Islet precursor cell (in vitro differentiated cells): Measurements from ENCODE around the gene MOV10L1.
"Not testable (repeated sequence)": the region's sequence is repeated elsewhere in the genome, so short reads cannot be mapped to it uniquely, and the experiment has no call there.

Experiments
- DNase-seq: peaks from one replicate; pipeline ENCODE4 v3.0.0-alpha.2; 2018

Gene MOV10L1

DNA sequence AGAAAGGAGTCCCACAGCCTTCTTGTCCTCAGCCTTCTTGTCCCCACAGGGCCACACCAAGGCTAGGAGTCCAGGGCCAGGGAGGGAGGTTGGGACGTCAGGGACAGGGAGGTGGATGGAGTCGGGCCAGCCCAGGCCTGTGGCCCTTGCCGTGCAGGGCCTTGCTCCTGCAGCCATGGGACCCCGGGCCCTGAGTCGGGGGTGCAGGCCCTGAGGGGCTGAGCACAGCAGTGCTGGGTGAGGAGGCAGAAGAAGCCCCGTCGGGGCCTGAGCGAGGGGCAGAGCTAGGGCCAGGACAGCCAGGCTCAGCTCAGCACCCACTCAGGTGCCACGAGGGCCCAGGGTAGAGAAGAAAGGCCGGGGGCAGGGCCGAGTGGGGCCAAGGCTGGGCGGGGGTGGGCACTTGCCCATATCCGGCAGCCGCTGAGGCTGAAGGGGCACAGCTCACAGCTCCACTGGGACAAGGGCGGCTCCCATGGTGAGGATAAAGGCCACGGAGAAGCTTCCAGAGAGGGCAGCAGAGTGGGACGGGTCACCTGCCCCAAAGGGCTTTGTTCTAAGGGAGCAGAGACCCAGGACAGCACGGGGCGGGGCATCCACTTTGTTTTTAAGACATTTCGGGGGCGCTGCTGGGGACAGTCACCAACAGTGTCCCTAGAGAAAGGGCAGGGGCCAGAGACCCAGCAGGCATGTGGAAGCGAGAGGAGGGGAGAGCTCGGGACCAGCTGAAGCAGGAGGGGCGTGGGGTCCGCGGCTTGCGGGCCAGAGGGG lies 8.2 kb upstream of the MOV10L1 start:
- peak; percentile 50 for DNase-seq

DNA sequence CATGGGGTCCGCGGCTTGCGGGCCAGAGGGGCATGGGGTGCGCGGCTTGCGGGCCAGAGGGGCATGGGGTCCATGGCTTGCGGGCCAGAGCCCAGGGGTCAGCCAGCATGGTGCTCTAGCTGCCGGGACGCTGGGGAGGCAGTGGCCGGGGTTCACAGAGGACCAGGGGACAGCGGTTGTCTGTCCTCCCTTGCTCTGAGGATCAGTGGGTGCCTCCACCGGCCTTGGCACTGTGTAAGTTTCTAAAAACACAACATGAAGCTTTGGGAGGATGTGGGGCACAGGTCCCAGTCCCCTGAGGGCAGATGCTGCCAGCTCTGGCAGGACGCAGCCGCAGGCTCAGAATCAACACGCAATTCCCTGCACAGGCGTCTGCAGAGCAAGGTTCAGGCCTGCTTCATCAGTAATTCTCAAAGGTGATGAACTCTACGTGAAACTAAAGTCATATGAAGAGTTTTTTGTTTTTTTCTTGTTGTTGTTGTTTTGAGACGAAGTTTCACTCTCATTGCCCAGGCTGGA lies 7.5 kb upstream of the MOV10L1 start:
- DNase-seq, result no peak

DNA sequence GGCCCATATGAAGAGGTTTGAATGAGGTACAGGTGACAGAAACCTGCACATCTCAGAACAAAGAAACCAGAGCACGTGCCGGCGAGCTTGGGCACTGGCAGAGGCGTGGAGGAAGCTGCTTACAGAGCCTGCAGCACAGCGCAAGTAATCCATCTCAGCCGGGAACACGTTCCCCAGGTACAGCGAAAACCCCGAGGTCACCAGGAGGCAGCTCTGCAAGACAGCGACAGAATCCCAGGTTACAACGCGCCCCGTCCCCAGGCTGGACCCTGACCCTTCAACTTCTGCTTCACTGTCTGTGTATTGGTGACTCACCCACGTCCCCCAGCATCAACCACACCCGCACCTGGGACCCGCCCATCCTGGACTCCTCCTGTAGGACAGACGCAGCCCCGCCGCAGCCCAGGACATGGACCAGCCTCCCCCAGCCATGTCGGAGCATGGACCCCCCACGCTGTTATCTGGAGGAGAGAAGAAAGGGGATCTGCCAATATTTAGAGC lies 6.8 kb upstream of the MOV10L1 start:
- peak; percentile 74 for DNase-seq

- DNase-seq, result peak; percentile 59
Observed at GRCh38 chr22:50083462-50084079, 6.2 kb upstream of the MOV10L1 start.

GRCh38 chr22:50084080-50084477 lies 5.7 kb upstream of the MOV10L1 start:
- DNase-seq, result no peak

- no peak for DNase-seq
Observed at GRCh38 chr22:50084614-50085021, 5.2 kb upstream of the MOV10L1 start.

DNA sequence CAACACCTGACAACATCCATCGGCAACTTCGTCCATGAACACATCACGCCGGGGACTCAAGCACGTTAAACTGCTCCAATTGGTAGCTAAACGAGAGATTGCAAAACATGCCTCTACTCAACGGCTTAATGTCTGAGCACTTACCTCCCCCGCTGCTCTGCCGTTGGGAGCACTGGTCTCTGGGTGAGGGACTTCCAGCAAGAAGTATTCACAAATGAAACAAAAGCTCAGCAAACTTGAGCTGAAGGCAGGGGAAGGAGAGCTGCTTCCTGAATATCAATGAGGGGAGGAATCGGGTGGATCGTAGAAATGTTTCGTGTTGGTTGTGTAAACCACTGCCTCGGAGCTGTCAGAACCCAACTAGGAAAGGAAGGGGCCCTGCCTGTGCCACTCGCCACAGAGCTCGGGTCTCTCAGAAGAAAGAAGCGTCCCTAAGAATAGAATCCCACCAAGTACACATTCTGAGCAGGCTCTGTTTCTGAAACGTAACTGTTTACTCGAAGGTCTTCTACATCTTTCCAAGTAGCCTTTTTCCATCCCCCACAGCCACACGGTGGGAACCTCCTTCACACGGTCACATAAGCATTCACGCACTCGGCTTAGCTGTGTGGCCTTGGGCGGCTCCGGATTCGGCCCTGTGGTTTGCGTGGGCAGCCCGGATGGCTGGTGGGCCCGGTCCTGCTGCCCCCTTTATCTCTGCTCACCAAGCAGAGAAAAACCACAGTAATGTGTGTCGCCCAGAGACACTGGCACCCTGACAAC lies 4.4 kb upstream of the MOV10L1 start, which contains the start of gene MLC1:
TSS of gene MLC1 (minus strand) at position 216 of the 762 bp plus-strand sequence. CDS start 524 bp downstream, outside the sequence.
- DNase-seq, result no peak

GRCh38 chr22:50086526-50086925 lies 3.3 kb upstream of the MOV10L1 start:
- no peak for DNase-seq

- not testable (repeated sequence) for DNase-seq
Observed at GRCh38 chr22:50086975-50087374, 2.8 kb upstream of the MOV10L1 start.

DNA sequence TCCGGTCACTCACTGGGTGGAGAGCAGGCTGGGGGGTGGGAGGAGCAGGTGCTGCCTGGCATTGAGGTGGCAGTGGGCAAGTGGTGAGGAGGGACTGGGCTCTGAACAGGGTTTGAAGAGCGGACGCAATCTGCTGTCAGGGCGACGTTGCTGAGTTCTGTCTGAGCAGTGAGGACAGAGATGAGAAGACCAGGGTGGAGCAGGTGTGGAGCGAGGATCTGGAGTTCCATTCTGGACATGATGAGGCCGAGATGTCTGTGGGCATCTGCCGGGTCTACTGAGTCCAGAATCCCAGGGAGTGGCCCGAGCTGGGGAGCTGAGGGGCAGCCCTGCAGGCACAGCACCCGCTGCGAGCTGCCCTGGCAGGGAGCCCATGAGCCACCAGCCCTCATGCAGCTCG lies 2.2 kb upstream of the MOV10L1 start:
- no peak for DNase-seq

DNA sequence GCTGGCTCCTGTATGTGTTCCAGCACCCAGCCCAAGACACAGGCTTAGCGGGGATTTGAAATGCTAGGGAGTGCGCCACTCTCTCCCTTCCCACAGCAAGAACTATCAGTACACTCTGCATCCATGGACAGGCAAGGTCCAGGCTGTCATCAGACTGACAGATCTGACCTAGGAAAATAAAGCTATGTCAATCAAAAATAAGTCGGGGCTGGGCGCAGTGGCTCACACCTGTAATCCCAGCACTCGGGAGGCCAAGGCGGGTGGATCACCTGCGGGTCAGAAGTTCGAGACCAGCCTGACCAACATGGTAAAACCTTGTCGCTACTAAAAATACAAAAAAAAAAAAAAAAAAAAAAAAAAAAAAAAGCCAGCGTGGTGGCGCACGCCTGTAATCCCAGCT lies 1.7 kb upstream of the MOV10L1 start:
- DNase-seq, result no peak

DNA sequence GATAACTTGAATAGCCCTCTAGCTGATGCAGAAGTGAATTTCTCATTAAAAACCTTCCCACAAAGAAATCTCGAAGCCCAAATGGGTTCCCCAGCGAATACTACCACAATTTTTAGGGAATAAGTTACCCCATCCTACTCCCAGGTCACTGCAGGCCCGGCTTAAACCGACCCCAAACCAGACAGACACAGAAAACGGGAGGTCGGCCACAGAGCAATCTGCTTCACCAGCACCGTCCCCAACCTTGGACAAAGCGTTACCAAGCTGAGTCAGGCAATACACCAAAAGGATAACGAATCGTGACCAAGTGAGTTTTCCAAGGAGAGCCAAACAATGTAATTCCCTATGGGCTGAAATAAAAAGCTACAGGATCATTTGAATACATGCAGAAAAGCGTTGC lies 575 bp upstream of the MOV10L1 start:
- DNase-seq, result no peak

DNA sequence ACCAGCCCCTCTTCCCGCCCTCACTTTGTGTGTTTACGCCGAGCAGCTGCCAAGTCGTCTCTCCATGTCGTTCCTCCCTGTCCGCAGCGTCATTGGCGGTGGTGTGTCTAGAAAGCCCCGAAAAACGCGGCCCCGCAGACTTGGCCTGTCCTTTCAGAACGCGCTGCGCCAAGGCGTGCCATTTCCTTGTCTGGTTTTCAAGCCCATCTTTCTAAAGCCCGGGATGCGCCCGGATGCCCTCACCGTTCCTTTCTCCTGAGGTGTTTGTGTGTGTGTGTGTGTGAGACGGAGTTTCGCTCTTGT lies 557 bp downstream of the MOV10L1 start:
- no peak for DNase-seq

DNA sequence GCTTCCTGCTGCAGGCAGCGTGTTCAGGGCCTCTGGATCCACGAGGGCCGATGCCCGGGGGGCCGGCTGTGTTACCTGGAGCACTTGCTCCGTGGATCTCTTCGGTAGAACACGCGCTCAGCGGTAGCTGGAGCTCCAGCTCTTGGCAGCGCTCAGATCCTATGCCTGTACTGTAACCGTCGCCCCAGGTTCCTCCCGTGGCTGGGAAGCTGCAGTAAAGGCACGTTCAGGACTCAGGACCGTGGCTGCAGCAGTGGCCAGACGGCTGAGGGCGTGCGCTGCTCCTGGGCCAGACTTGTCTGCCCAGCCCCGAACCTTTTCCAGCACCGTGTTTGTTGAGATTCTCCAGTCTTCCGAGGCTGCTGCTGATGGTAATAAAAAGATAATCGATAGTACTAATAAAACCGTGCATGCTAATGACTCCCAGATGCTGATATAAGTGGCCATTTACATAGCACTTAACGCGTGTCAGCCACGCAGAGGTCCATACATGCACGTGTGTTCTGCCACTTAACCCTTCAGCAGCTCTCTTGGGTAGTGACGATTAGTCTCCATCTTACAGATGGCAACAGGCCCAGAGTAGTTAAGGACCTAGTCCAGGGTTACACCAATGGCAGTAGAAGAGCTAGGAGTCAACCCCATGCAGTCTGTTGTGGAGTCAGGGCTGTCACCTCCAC lies 1.4 kb downstream of the MOV10L1 start:
- no peak for DNase-seq

DNA sequence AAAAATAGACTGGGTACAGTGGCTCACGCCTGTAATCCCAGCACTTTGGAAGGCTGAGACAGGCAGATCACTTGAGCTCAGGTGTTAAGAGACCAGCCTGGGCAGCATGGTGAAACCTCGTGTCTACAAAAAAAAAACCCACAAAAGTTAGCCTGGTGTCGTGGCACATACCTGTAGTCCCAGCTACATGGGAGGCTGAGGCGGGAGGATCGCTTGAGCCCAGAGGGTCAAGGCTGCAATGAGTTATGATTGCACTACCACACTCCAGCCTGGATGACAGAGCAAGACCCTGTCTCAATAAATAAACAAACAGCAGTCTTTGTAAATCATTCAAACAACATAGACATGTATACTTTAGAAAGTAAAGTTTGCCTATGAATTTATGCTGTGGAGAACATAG lies 2.5 kb downstream of the MOV10L1 start:
- DNase-seq, result no peak

DNA sequence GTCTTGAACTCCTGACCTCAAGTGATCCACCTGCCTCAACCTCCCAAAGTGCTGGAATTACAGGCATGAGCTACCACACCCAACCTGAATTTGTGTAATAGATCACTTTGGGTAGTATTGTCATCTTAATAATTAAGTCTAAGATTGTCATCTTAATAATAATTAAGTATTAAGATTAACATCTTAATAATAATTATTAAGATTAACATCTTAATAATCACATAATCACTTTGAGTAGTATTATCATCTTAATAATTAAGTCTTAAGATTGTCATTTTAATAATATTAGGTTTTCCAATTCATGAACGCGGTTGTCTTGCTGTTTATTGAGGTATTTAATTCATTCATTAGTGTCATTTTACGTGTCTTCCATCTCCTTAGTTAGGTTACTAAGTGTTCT lies 8.2 kb downstream of the MOV10L1 start:
- no peak for DNase-seq

DNA sequence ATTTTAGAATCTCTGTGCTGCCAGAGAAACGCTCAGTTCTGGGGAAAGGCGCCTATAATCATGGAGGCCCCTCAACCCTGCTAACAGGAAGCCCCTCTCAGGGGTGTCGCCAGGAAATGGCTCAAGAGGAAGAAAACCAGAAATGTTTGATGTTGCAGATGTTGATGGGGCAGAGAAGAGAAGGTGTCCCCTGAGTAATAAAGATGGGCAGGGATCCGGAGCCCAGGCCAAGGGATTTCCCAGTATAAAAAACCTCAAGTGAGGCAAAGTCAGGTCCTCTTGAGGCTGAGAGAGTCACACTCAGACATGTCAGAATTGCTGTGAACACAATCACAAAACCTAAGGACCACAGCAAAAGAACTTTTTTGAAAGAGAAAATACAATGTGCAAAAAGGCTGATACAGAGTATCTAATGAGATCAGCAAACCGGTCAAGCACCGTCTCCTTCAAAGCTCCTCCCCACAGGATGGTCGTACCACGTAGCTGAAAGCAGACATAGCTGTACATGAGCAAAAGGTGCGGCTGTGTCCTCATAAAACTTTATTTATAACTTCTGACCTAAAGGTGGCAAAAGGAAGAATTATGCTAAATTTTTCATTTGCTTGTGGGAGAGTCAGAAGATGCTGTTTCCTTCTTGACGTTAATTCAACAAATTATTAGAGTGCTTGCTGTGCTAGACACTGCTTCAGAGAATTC lies 12.2 kb downstream of the MOV10L1 start:
- DNase-seq, result no peak

- DNase-seq, result no peak
Observed at GRCh38 chr22:50102946-50103345, 13.1 kb downstream of the MOV10L1 start.

DNA sequence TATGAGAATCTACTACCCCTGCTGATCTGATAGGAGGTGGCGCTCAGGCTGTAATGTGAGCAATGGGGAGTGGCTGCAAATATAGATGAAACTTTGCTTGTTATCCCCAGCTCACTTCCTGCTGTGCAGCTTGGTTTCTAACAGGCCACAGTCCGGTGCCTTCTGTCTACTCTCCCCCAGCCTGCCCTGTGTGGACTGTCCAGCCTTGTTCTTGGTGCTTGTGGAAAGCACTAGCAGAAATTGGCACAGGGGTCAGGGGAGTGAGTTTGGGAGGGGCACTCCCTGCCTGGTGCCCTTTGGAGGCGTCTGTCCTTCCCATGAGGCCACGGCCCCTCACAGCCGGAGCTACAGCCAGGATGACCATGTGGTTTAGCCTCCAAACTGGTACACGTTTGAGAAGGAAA lies 14.3 kb downstream of the MOV10L1 start:
- no peak for DNase-seq

DNA sequence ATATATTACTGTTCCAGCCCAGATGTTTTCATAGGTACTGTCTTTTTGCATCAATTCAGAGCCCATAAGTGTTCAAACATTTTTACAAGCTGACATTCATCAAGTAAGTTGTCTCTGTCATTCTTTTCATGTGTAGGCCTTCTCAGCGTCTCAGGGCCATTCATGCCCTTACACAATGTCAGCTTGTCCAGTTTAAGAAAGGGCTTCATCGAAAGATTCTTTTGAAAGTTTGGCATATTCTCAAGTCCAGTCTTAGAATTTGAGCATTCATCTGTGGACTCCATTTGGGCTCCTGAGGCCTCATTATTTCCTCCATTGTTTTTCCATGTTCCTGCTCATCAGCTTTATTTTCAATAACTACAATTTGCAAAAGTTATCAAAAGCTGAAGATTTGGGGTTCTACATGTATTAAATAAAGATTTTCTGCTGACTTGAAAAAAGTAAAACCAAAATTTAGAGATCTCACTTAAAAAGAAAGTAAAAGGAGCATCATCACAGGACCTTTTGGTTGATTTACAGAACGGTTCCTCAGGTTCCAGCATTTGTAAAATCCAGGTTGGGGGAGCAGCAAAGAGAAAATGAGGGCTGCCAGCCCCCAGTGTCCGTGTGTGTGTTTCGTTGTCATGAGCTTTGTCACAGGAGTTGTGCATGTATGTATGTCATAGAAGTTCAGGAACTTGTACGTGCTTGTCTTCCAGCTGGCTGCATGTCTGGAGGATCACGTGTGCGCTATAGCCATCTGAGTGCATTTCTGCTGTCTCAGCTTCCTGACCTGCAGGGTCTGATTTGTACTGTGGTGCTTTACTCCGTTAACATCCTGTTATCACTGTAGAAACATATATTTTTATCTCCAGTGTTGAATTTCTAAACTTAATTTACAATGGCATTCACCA lies 15.6 kb downstream of the MOV10L1 start:
- no peak for DNase-seq

- DNase-seq, result no peak
Observed at GRCh38 chr22:50107529-50107928, 17.7 kb downstream of the MOV10L1 start.
